K562 (cell line): Measurements from ENCODE around the gene RECQL5. TPM values are rescaled to one million over a fixed set of nuclear protein-coding genes. Genes with fewer than 3 reads are reported as not detected.

Experiments used
- ATF3 ChIP-seq, 2 experiments: fragments of 450-650 bp in 1 of 2; sonication (generic) in 1 of 2; formaldehyde crosslinking in 1 of 2; IDR thresholded peaks in 1 of 2; conservative IDR thresholded peaks in 1 of 2; 2 replicates each; pipeline versions ENCODE4 v1.6.1 to v1.8.1; 2016 to 2023; ENCODE audit warnings: mild to moderate bottlenecking in 2 of 2, moderate library complexity in 2 of 2, inconsistent platforms in 1 of 2, missing genetic modification reagents in 1 of 2
- CBFB ChIP-seq: sonication (generic); formaldehyde crosslinking; IDR thresholded peaks from 2 replicates; pipeline ENCODE4 v1.4.0; 2020; ENCODE audit warnings: mild to moderate bottlenecking, missing genetic modification reagents
- FOXA1 ChIP-seq: fragments of 450-650 bp; IDR thresholded peaks from 2 replicates; pipeline ENCODE4 v1.6.1; 2016; ENCODE audit warnings: mild to moderate bottlenecking, borderline replicate concordance
- FOXJ3 ChIP-seq: sonication (generic); formaldehyde crosslinking; IDR thresholded peaks from 2 replicates; pipeline ENCODE4 v1.4.0; 2020; ENCODE audit warnings: mild to moderate bottlenecking, missing genetic modification reagents
- HDAC1 ChIP-seq, 2 experiments: fragments of 450-650 bp; IDR thresholded peaks; 2 replicates each; pipeline ENCODE4 v1.6.1; 2016 to 2017; ENCODE audit warnings: inconsistent platforms in 1 of 2, mild to moderate bottlenecking in 1 of 2, moderate library complexity in 1 of 2
- HDAC8 ChIP-seq: fragments of 450-650 bp; IDR thresholded peaks from 2 replicates; pipeline ENCODE4 v1.6.1; 2016; ENCODE audit warnings: mild to moderate bottlenecking, missing genetic modification characterization, moderate library complexity, missing compliant biosample characterization
- ILK ChIP-seq: fragments of 450-650 bp; IDR thresholded peaks from 2 replicates; pipeline ENCODE4 v1.6.1; 2016; ENCODE audit warnings: missing genetic modification characterization, low read depth, mild to moderate bottlenecking, missing compliant biosample characterization, moderate library complexity, borderline replicate concordance
- IRF2 ChIP-seq: sonication (generic); formaldehyde crosslinking; IDR thresholded peaks from 2 replicates; pipeline ENCODE4 v1.8.1; 2022; ENCODE audit warnings: mild to moderate bottlenecking, missing genetic modification reagents
- KDM2B ChIP-seq: fragments of 250-450 bp; sonication (Bioruptor Pico); IDR thresholded peaks from 2 replicates; pipeline ENCODE4 v1.8.0; 2021; ENCODE audit warnings: mild to moderate bottlenecking, moderate library complexity
- KHSRP ChIP-seq: fragments of 450-650 bp; IDR thresholded peaks from 2 replicates; pipeline ENCODE4 v1.6.1; 2017
- KLF6 ChIP-seq: fragments of 250-450 bp; sonication (Bioruptor Pico); IDR thresholded peaks from 2 replicates; pipeline ENCODE4 v1.4.0; 2020; ENCODE audit warnings: mild to moderate bottlenecking, moderate library complexity, borderline replicate concordance
- L3MBTL2 ChIP-seq: fragments of 450-650 bp; IDR thresholded peaks from 2 replicates; pipeline ENCODE4 v1.6.1; 2016; ENCODE audit warnings: mild to moderate bottlenecking, moderate library complexity
- MEF2D ChIP-seq: conservative IDR thresholded peaks from 2 replicates; pipeline ENCODE4 v1.6.1; 2016; ENCODE audit warnings: low read depth, missing genetic modification characterization, missing compliant biosample characterization
- MEIS2 ChIP-seq: fragments of 450-650 bp; IDR thresholded peaks from 2 replicates; pipeline ENCODE4 v1.6.1; 2014; ENCODE audit warnings: mild to moderate bottlenecking; ENCODE audit not compliant: partially characterized antibody
- NRF1 ChIP-seq, 2 experiments: fragments of 450-650 bp; IDR thresholded peaks in 1 of 2; conservative IDR thresholded peaks in 1 of 2; 2 replicates each; pipeline ENCODE4 v1.6.1; 2014; ENCODE audit warnings: mild to moderate bottlenecking in 2 of 2
- RBBP5 ChIP-seq: fragments of 200-600 bp; sonication (generic); IDR thresholded peaks from 2 replicates; pipeline ENCODE4 v1.6.1; 2012; ENCODE audit warnings: borderline replicate concordance, mild to moderate bottlenecking, low read length, control low read depth, inconsistent platforms; ENCODE audit not compliant: insufficient read depth, poor library complexity, severe bottlenecking
- SAP30 ChIP-seq: fragments of 200-600 bp; sonication (generic); IDR thresholded peaks from 2 replicates; pipeline ENCODE4 v1.6.1; 2012; ENCODE audit warnings: borderline replicate concordance, low read depth, mild to moderate bottlenecking, moderate library complexity, low read length, control low read depth, inconsistent platforms; ENCODE audit not compliant: insufficient read depth, poor library complexity, severe bottlenecking
- SP2 ChIP-seq: IDR thresholded peaks from 2 replicates; pipeline ENCODE4 v1.6.1; 2011; ENCODE audit warnings: mild to moderate bottlenecking, low read depth, low read length, moderate library complexity; ENCODE audit not compliant: poor library complexity, severe bottlenecking; ENCODE audit errors: extremely low read depth
- ZBED1 ChIP-seq: IDR thresholded peaks from 2 replicates; pipeline ENCODE4 v1.6.1; 2014
- ZBTB8A ChIP-seq: fragments of 450-650 bp; IDR thresholded peaks from 2 replicates; pipeline ENCODE4 v1.6.1; 2018; ENCODE audit warnings: mild to moderate bottlenecking, moderate library complexity; ENCODE audit not compliant: partially characterized antibody
- ZC3H11A ChIP-seq: IDR thresholded peaks from 2 replicates; pipeline ENCODE4 v1.6.1; 2012; ENCODE audit warnings: low read depth, low read length, improper control_type of control experiment
- ZFPM2 ChIP-seq: fragments of 250-450 bp; sonication (Bioruptor Pico); IDR thresholded peaks from 2 replicates; pipeline ENCODE4 v1.5.1; 2022; ENCODE audit warnings: mild to moderate bottlenecking
- ZHX1 ChIP-seq: fragments of 150-350 bp; conservative IDR thresholded peaks from 2 replicates; pipeline ENCODE4 v1.6.1; 2014; ENCODE audit warnings: low read length
- ZNF121 ChIP-seq: sonication (generic); formaldehyde crosslinking; conservative IDR thresholded peaks from 2 replicates; pipeline ENCODE4 v1.8.0; 2022; ENCODE audit warnings: missing genetic modification reagents
- ZNF282 ChIP-seq: sonication (generic); formaldehyde crosslinking; IDR thresholded peaks from 2 replicates; pipeline ENCODE4 v1.8.1; 2023; ENCODE audit warnings: missing genetic modification reagents
- polyA plus RNA-seq, 8 experiments: library from polyadenylated mRNA; depleted of rRNA in 4 of 8; stranded (reverse) in 5 of 8; unstranded in 3 of 8; fragments of >200 nt; fragmentation: Nextera tagmentation in 2 of 8; fragmentation: Illumina TruSeq in 1 of 8; extraction: Ambion mirVana in 2 of 8; extraction: Trizol in 1 of 8; gene quantifications; 2 replicates each; pipeline versions ENCODE4 v1.2.1 to v1.2.3, GENCODE V29; 2011 to 2014; ENCODE audit warnings: inconsistent platforms in 1 of 8, missing spikeins in 1 of 8
- total RNA-seq, 7 experiments: library from RNA; depleted of rRNA in 6 of 7; stranded (reverse); fragments of >200 nt in 6 of 7; fragmentation: Illumina TruSeq in 2 of 7; extraction: Trizol in 2 of 7; gene quantifications; 2 replicates each; pipeline versions ENCODE4 v1.2.1 to v1.2.3, GENCODE V29; 2011 to 2021; ENCODE audit warnings: low replicate concordance in 1 of 7

RECQL5 gene
- total and polyA plus RNA-seq, 9 of the 15 experiments (the other 6 are each of a cell fraction or from before 2014, with no cell fraction given) = 4.1 to 34.8 (median 16.4) TPM

- TF ChIP-seq ZHX1 = 0 out of 2 replicates have a peak, but pooled peaks have one; percentile 48
- TF ChIP-seq MEF2D (tag) = no peak
- no peak for TF ChIP-seq KDM2B (CRISPR knock-in tag)
- TF ChIP-seq HDAC8 (tag) = no peak
- peak; percentile 86 for TF ChIP-seq KHSRP
- TF ChIP-seq HDAC1 (IDR thresholded peaks at IDR 0.05) = peak in 1 of 2 experiments; percentile 84; a peak in 2 of 4 replicates
- no peak for TF ChIP-seq ZFPM2 (CRISPR knock-in tag)
- TF ChIP-seq FOXA1 = no peak
- TF ChIP-seq IRF2 (CRISPR knock-in tag) = no peak
- no peak for TF ChIP-seq ZBTB8A
- peak; percentile 6 for TF ChIP-seq MEIS2
- TF ChIP-seq ZC3H11A = no peak
- TF ChIP-seq ATF3 (IDR thresholded peaks at IDR 0.05) = peak; percentile 85
- TF ChIP-seq ATF3 (CRISPR knock-in tag; conservative IDR thresholded peaks at IDR 0.05) = peak; percentile 62; the same call in 1 of the 2 replicates
- peak; percentile 49; the same call in 1 of the 2 replicates for TF ChIP-seq ZBED1
- TF ChIP-seq NRF1 (conservative IDR thresholded peaks at IDR 0.05 in 1 of 2, IDR thresholded peaks at IDR 0.05 in 1 of 2) = peak; percentile 79 to 82
- peak; percentile 39; the same call in 1 of the 2 replicates for TF ChIP-seq L3MBTL2
- peak; percentile 58 for TF ChIP-seq SAP30
- peak; percentile 16; the same call in 1 of the 2 replicates for TF ChIP-seq KLF6 (CRISPR knock-in tag)
- no peak for TF ChIP-seq CBFB (CRISPR knock-in tag)
- TF ChIP-seq ZNF282 = no peak
- no peak for TF ChIP-seq SP2
- no peak for TF ChIP-seq FOXJ3 (CRISPR knock-in tag)
- TF ChIP-seq ZNF121 (CRISPR knock-in tag) = no peak
- TF ChIP-seq ILK (tag) = no peak
- peak; percentile 87 for TF ChIP-seq RBBP5
Measured at GRCh38 chr17:75666959-75667790, at the start of gene RECQL5, which contains the start of gene SAP30BP (continued).
